HepG2 (cell line): ENCODE measurements around the gene P2RX6. TPM values are rescaled to one million over a fixed set of nuclear protein-coding genes. Genes with fewer than 3 reads are reported as not detected.
A peak's percentile ranks its signal among the peaks of the same experiment; 100 is the strongest.

Experiments
- NR2F1 ChIP-seq, 2 experiments: fragments of 450-650 bp in 1 of 2; formaldehyde crosslinking in 1 of 2; IDR thresholded peaks; 2 replicates each; pipeline versions ENCODE4 v1.5.0 to v1.6.1; 2016 to 2020; ENCODE audit warnings: mild to moderate bottlenecking in 1 of 2, missing compliant biosample characterization in 1 of 2, missing genetic modification reagents in 1 of 2, moderate library complexity in 1 of 2
- NR2F2 ChIP-seq: IDR thresholded peaks from 2 replicates; pipeline ENCODE4 v1.6.1; 2012; ENCODE audit warnings: low read depth, inconsistent platforms, borderline replicate concordance
- SKIL ChIP-seq: sonication (generic); formaldehyde crosslinking; IDR thresholded peaks from 2 replicates; pipeline ENCODE4 v1.8.0; 2022; ENCODE audit warnings: missing genetic modification reagents, mild to moderate bottlenecking, moderate library complexity, borderline replicate concordance
- SOX13 ChIP-seq, 3 experiments: fragments of 450-650 bp in 1 of 3; sonication (generic) in 1 of 3; formaldehyde crosslinking in 1 of 3; IDR thresholded peaks in 2 of 3; conservative IDR thresholded peaks in 1 of 3; 2 replicates each; pipeline versions ENCODE4 v1.5.0 to v1.6.1; 2016 to 2020; ENCODE audit warnings: antibody characterized with exemption in 1 of 3, mild to moderate bottlenecking in 1 of 3, missing compliant biosample characterization in 1 of 3, missing genetic modification reagents in 1 of 3, moderate library complexity in 1 of 3
- SOX6 ChIP-seq, 2 experiments: fragments of 450-650 bp in 1 of 2; sonication (generic) in 1 of 2; formaldehyde crosslinking in 1 of 2; IDR thresholded peaks; 2 replicates each; pipeline versions ENCODE4 v1.4.0 to v1.6.1; 2017 to 2020; ENCODE audit warnings: antibody characterized with exemption in 1 of 2, mild to moderate bottlenecking in 1 of 2, missing genetic modification reagents in 1 of 2
- ZFP91 ChIP-seq: sonication (generic); formaldehyde crosslinking; IDR thresholded peaks from 2 replicates; pipeline ENCODE4 v1.9.0; 2022; ENCODE audit warnings: missing genetic modification reagents, mild to moderate bottlenecking, borderline replicate concordance
- polyA plus RNA-seq, 8 experiments: library from polyadenylated mRNA; depleted of rRNA in 3 of 8; stranded (reverse) in 7 of 8; unstranded in 1 of 8; fragments of >200 nt; fragmentation: Illumina TruSeq in 4 of 8; extraction: Trizol in 4 of 8; gene quantifications; 2 replicates each; pipeline versions ENCODE4 v1.2.1 to v1.2.3, GENCODE V29; 2011 to 2016; ENCODE audit warnings: low read depth in 4 of 8, missing spikeins in 1 of 8, mixed read lengths in 1 of 8; ENCODE audit not compliant: insufficient read depth in 1 of 8
- total RNA-seq, 5 experiments: library from RNA; depleted of rRNA; stranded (reverse); fragments of >200 nt; fragmentation: Illumina TruSeq; extraction: Trizol; gene quantifications; 2 replicates each; pipeline ENCODE4 v1.2.3, GENCODE V29; 2016; ENCODE audit warnings: low read depth in 1 of 5
- TF ChIP-seq, protein P1 (sequence below): sonication (generic); formaldehyde crosslinking; IDR thresholded peaks from 2 replicates; pipeline ENCODE4 v1.5.1; 2020; ENCODE audit warnings: mild to moderate bottlenecking, missing genetic modification reagents, borderline replicate concordance
- TF ChIP-seq, protein P2 (sequence below): sonication (generic); formaldehyde crosslinking; IDR thresholded peaks from 2 replicates; pipeline ENCODE4 v1.5.1; 2020; ENCODE audit warnings: missing genetic modification reagents, mild to moderate bottlenecking, borderline replicate concordance

Gene P2RX6
- total and polyA plus RNA-seq, 2 of the 13 experiments (the other 11 are each of a cell fraction or from before 2014, with no cell fraction given): 0.04 to 0.12 TPM

- TF ChIP-seq ZFP91: peak; percentile 57; the same call in 1 of the 2 replicates
- peak in 1 of 2 experiments; percentile 56; a peak in 2 of 4 replicates for TF ChIP-seq NR2F1 (CRISPR knock-in tag; IDR thresholded peaks at IDR 0.05)
- no peak for TF ChIP-seq SOX6 (IDR thresholded peaks at IDR 0.05)
- TF ChIP-seq SOX6 (CRISPR knock-in tag; IDR thresholded peaks at IDR 0.05): 0 out of 2 replicates have a peak, but pooled peaks have one; percentile 23
- TF ChIP-seq, protein P1, sequence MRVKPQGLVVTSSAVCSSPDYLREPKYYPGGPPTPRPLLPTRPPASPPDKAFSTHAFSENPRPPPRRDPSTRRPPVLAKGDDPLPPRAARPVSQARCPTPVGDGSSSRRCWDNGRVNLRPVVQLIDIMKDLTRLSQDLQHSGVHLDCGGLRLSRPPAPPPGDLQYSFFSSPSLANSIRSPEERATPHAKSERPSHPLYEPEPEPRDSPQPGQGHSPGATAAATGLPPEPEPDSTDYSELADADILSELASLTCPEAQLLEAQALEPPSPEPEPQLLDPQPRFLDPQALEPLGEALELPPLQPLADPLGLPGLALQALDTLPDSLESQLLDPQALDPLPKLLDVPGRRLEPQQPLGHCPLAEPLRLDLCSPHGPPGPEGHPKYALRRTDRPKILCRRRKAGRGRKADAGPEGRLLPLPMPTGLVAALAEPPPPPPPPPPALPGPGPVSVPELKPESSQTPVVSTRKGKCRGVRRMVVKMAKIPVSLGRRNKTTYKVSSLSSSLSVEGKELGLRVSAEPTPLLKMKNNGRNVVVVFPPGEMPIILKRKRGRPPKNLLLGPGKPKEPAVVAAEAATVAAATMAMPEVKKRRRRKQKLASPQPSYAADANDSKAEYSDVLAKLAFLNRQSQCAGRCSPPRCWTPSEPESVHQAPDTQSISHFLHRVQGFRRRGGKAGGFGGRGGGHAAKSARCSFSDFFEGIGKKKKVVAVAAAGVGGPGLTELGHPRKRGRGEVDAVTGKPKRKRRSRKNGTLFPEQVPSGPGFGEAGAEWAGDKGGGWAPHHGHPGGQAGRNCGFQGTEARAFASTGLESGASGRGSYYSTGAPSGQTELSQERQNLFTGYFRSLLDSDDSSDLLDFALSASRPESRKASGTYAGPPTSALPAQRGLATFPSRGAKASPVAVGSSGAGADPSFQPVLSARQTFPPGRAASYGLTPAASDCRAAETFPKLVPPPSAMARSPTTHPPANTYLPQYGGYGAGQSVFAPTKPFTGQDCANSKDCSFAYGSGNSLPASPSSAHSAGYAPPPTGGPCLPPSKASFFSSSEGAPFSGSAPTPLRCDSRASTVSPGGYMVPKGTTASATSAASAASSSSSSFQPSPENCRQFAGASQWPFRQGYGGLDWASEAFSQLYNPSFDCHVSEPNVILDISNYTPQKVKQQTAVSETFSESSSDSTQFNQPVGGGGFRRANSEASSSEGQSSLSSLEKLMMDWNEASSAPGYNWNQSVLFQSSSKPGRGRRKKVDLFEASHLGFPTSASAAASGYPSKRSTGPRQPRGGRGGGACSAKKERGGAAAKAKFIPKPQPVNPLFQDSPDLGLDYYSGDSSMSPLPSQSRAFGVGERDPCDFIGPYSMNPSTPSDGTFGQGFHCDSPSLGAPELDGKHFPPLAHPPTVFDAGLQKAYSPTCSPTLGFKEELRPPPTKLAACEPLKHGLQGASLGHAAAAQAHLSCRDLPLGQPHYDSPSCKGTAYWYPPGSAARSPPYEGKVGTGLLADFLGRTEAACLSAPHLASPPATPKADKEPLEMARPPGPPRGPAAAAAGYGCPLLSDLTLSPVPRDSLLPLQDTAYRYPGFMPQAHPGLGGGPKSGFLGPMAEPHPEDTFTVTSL (CRISPR knock-in tag): no peak
- TF ChIP-seq SKIL (CRISPR knock-in tag): peak; percentile 46; the same call in 1 of the 2 replicates
- peak; percentile 68; the same call in 1 of the 2 replicates for TF ChIP-seq NR2F2
- TF ChIP-seq SOX13 (IDR thresholded peaks at IDR 0.05): no peak
- peak in 1 of 2 experiments; percentile 38; a peak in 1 of 4 replicates for TF ChIP-seq SOX13 (CRISPR knock-in tag; conservative IDR thresholded peaks at IDR 0.05 in 1 of 2, IDR thresholded peaks at IDR 0.05 in 1 of 2)
- TF ChIP-seq, protein P2, sequence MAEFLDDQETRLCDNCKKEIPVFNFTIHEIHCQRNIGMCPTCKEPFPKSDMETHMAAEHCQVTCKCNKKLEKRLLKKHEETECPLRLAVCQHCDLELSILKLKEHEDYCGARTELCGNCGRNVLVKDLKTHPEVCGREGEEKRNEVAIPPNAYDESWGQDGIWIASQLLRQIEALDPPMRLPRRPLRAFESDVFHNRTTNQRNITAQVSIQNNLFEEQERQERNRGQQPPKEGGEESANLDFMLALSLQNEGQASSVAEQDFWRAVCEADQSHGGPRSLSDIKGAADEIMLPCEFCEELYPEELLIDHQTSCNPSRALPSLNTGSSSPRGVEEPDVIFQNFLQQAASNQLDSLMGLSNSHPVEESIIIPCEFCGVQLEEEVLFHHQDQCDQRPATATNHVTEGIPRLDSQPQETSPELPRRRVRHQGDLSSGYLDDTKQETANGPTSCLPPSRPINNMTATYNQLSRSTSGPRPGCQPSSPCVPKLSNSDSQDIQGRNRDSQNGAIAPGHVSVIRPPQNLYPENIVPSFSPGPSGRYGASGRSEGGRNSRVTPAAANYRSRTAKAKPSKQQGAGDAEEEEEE: no peak
Measured at GRCh38 chr22:21014726-21015465, at the start of gene P2RX6 (continued).
